GM12875 (cell line): Measurements from ENCODE around the gene GPR137.

ENCODE experiments used
- H3K4me3 ChIP-seq: one replicate; pipeline ENCODE4 v1.5.1; 2011; ENCODE audit warnings: low read depth, low read length, control low read depth
- TF ChIP-seq, protein P1 (sequence below): IDR thresholded peaks from 2 replicates; pipeline ENCODE4 v1.5.1; 2011; ENCODE audit warnings: low read depth, mild to moderate bottlenecking, control low read depth, inconsistent platforms, low read length, moderate library complexity, borderline replicate concordance; ENCODE audit not compliant: insufficient read depth

GPR137 gene

DNA sequence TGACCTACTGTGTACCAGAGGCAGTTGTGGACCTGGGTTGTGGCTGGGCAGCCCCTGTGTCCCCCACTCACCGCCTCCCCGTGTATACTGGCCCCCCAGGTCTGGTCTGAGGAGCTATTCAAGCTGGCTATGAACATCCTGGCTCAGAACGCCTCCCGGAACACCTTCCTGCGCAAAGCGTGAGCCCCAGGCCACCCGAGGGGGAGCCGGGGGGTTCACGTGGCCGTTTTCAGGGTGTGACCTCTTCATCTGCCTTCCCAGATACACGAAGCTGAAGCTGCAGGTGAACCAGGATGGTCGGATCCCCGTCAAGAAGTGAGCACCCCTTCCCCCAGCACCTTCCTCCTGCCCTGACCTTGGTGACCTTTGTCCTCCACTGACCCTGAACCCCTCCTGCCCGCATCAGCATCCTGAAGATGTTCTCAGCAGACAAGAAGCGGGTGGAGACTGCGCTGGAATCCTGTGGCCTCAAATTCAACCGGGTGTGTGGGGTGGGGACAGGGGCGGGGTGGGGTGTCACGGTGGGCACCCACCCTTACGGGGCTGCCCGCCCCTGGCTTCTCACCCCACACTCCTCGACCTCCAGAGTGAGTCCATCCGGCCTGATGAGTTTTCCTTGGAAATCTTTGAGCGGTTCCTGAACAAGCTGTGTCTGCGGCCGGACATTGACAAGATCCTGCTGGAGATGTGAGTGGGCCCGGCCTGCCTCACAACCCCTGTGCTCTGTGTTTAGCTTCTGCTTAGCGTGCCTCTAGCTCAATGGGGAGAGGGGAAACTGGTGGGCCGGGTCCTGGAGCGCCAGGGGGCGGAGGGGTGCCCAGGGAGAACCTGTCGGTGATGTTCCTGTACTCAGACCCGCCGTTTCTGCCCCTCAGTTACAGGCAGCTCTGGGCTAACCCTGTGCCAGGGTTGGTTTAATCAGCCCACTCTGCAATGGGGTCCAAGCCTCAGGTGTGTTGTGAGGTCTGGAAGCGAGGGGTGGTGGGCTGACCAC lies 30.2 kb upstream of the GPR137 start:
- H3K4me3 ChIP-seq = no peak overlapping the region
- TF ChIP-seq, protein P1, sequence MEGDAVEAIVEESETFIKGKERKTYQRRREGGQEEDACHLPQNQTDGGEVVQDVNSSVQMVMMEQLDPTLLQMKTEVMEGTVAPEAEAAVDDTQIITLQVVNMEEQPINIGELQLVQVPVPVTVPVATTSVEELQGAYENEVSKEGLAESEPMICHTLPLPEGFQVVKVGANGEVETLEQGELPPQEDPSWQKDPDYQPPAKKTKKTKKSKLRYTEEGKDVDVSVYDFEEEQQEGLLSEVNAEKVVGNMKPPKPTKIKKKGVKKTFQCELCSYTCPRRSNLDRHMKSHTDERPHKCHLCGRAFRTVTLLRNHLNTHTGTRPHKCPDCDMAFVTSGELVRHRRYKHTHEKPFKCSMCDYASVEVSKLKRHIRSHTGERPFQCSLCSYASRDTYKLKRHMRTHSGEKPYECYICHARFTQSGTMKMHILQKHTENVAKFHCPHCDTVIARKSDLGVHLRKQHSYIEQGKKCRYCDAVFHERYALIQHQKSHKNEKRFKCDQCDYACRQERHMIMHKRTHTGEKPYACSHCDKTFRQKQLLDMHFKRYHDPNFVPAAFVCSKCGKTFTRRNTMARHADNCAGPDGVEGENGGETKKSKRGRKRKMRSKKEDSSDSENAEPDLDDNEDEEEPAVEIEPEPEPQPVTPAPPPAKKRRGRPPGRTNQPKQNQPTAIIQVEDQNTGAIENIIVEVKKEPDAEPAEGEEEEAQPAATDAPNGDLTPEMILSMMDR = no peak

DNA sequence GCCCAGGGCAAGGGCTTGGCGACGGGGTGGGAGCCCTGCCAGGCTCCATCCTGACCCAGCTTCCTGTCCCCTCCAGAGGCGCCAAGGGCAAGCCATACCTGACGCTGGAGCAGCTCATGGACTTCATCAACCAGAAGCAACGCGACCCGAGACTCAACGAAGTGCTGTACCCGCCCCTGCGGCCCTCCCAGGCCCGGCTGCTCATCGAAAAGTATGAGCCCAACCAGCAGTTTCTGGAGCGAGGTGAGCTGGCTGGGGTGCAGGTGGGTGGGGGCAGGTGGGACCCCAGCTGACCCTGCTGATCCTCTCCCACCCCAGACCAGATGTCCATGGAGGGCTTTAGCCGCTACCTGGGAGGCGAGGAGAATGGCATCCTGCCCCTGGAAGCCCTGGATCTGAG lies 29.3 kb upstream of the GPR137 start:
- no peak overlapping the region for H3K4me3 ChIP-seq
- TF ChIP-seq, protein P1 = no peak

DNA sequence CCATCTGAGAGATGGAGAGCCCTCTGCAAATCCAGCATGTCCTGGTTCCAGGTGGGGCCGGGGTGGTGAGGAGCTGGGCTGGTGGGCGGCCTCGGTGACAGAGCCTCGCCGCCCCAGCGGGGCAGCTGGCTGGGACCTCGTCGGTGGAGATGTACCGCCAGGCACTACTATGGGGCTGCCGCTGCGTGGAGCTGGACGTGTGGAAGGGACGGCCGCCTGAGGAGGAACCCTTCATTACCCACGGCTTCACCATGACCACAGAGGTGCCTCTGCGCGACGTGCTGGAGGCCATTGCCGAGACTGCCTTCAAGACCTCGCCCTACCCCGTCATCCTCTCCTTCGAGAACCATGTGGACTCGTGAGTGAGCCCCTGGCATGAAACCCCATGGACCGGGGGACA lies 27.3 kb upstream of the GPR137 start:
- TF ChIP-seq, protein P1 = no peak
- H3K4me3 ChIP-seq = no peak overlapping the region

DNA sequence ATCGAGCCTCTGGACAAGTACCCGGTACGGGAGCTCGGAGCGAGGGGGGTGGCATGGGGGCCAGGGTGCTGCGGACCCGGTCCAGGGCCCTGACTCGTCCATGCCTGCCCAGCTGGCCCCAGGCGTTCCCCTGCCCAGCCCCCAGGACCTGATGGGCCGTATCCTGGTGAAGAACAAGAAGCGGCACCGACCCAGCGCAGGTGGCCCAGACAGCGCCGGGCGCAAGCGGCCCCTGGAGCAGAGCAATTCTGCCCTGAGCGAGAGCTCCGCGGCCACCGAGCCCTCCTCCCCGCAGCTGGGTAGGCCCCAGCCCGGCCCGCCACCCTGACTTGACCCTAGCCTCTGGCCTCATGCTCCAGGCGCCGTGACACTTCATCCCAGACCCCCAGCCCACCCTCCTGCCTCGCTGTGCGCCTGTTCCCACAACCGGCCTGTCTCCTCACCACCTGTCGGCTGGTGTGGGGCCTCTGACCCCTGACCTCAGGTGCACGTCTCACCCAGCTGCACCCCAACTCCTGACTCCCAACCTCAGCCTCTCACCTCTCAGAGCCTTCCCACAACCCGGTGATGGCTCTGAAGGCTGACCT lies 26.6 kb upstream of the GPR137 start:
- no peak overlapping the region for H3K4me3 ChIP-seq
- TF ChIP-seq, protein P1 = no peak

DNA sequence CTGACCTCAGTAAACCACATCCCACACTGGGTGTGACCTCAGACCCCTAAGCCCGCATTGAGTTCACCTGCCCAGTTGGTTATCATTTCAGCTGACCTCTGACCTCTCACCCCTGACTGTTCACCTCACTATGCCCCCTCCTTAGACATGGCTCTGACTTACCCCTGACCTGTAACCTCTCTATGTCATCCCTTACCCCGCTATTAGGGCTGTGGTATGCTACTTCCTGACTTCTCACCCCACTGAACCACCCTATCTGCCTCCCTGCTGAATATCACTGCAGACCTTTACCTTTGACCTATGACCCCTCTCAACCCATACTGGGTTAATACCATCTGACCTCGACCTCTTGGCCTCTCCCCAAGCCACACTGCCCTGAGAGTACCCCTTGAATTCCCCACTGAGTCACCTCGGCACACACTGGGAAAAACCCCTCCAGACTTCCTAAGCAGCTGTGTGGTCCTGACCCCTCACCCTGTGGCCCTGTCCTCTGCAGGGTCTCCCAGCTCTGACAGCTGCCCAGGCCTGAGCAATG lies 26.0 kb upstream of the GPR137 start:
- TF ChIP-seq, protein P1 = no peak
- H3K4me3 ChIP-seq = no peak overlapping the region

DNA sequence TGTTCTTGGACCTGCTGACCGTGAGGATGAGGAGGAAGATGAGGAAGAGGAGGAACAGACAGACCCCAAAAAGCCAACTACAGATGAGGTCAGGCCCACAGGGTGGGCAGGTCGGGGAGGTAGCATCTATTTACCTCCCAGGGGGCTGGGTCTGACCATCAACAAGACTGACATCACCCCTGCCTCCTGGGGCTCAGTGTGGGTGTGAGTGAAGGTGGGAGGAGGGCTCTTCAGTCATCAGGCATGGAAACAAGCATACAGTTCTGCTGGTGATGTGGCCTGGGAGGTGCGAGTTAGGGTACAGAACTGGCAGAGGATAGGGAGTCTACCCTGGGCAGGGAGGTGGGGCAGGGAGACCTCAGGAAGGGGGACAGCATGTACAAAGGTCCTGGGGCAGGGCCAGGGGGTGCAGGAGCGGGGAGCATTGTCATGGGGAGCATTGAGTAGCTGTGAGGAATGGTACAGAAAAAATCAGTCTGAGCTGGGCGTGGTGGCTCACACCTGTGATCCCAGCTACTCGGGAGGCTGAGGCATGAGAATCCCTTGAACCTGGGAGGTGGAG lies 25.4 kb upstream of the GPR137 start:
- TF ChIP-seq, protein P1 = no peak

More for the DNA sequence above, 25.4 kb upstream of the GPR137 start:
- H3K4me3 ChIP-seq = no peak overlapping the region
